Stimulated activated CD8-positive, alpha-beta memory T cell treated with anti-CD3 and anti-CD28 coated beads, Interleukin-7, amount 100 ng/mL, for 1 hour (primary cell): ENCODE results near the gene DNASE2.

Source experiments
- DNase-seq, 2 donors: peaks; one replicate each; pipeline ENCODE4 v3.0.0-alpha.2; 2020; ENCODE audit warnings: low read depth in 2 of 2

Gene DNASE2

GRCh38 chr19:12886651-12886968, 5.4 kb upstream of the DNASE2 start:
- DNase-seq, result no peak

GRCh38 chr19:12885749-12886650, 4.8 kb upstream of the DNASE2 start:
- DNase-seq, result no peak

GRCh38 chr19:12884926-12885748, 3.9 kb upstream of the DNASE2 start:
- DNase-seq, result peak; percentile 45 to 70

GRCh38 chr19:12884627-12884925, 3.3 kb upstream of the DNASE2 start:
- DNase-seq, result no peak

GRCh38 chr19:12884202-12884601, 3.0 kb upstream of the DNASE2 start:
- DNase-seq, result no peak

- DNase-seq, result no peak
Observed at GRCh38 chr19:12882589-12882988, 1.3 kb upstream of the DNASE2 start.

- DNase-seq, result no peak
Observed at GRCh38 chr19:12880551-12881171, 588 bp downstream of the DNASE2 start.

- no peak for DNase-seq
Observed at GRCh38 chr19:12875086-12875485, 6.2 kb downstream of the DNASE2 start.

GRCh38 chr19:12873891-12874745, 7.1 kb downstream of the DNASE2 start:
- DNase-seq, result no peak

- no peak for DNase-seq
Observed at GRCh38 chr19:12872941-12873890, 8.0 kb downstream of the DNASE2 start.

GRCh38 chr19:12872255-12872654, 9.0 kb downstream of the DNASE2 start:
- no peak for DNase-seq

GRCh38 chr19:12871681-12872080, 9.6 kb downstream of the DNASE2 start:
- no peak for DNase-seq

- no peak for DNase-seq
Observed at GRCh38 chr19:12868540-12869112, 12.6 kb downstream of the DNASE2 start.

- DNase-seq, result peak; percentile 39 to 54
Observed at GRCh38 chr19:12867120-12868099, 13.8 kb downstream of the DNASE2 start.

GRCh38 chr19:12866416-12867119, 14.7 kb downstream of the DNASE2 start:
- no peak for DNase-seq

- DNase-seq, result no peak
Observed at GRCh38 chr19:12865746-12866415, 15.4 kb downstream of the DNASE2 start.
